ENCODE data around the gene MACROD2. TPM values are rescaled to one million over a fixed set of nuclear protein-coding genes. Genes with fewer than 3 reads are reported as not detected.

Gene MACROD2
- polyA plus RNA-seq, 4 donors, result 1.00 to 4.8 (median 1.4) TPM

- H3K9me3 ChIP-seq (ENCODE audit: control insufficient read depth in 2 of 2, insufficient read depth in 1 of 2, low read depth in 1 of 2, low read length in 1 of 2), result peaks cover 0 to 6% of the 10 kb centered on the region in 2 donors
- no peak for DNase-seq
- H3K36me3 ChIP-seq (ENCODE audit: control insufficient read depth in 3 of 3, insufficient read depth in 2 of 3, low read depth in 1 of 3, low read length in 3 of 3), result no peaks in the 10 kb centered on the region
- no peaks in the 10 kb centered on the region for H3K4me1 ChIP-seq (ENCODE audit: control insufficient read depth in 3 of 3, insufficient read depth in 2 of 3, low read depth in 1 of 3, low read length in 2 of 3)
- no peak for FAIRE-seq
- 11 to 28% (median 24%) methylated on average over 3 of the region's 3 CpGs for WGBS, 3 donors
- H3K4me3 ChIP-seq (ENCODE audit: low read depth in 1 of 3, low read length in 3 of 3), result no peak overlapping the region
- no peak overlapping the region for H3K27ac ChIP-seq (ENCODE audit: low read depth in 1 of 3, low read length in 2 of 3)
- no peaks in the 10 kb centered on the region for H3K27me3 ChIP-seq (ENCODE audit: control insufficient read depth in 3 of 3, insufficient read depth in 3 of 3, low read length in 3 of 3)
These were observed 932.8 kb downstream of the MACROD2 start for GRCh38 chr20:14928083-14928482.

- peaks cover 0 to 6% of the 10 kb centered on the region in 2 donors for H3K9me3 ChIP-seq (ENCODE audit: control insufficient read depth in 2 of 2, insufficient read depth in 1 of 2, low read depth in 1 of 2, low read length in 1 of 2)
- FAIRE-seq (no peak), DNase-seq (no peak)
- H3K27me3 ChIP-seq (ENCODE audit: control insufficient read depth in 3 of 3, insufficient read depth in 3 of 3, low read length in 3 of 3), result no peaks in the 10 kb centered on the region
- H3K4me3 ChIP-seq (ENCODE audit: low read depth in 1 of 3, low read length in 3 of 3), result no peak overlapping the region
- H3K27ac ChIP-seq (ENCODE audit: low read depth in 1 of 3, low read length in 2 of 3), result no peak overlapping the region
- WGBS, 3 donors, result 94 to 97% (median 96%) methylated on average over 8 of the region's 8 CpGs
- H3K4me1 ChIP-seq (ENCODE audit: control insufficient read depth in 3 of 3, insufficient read depth in 2 of 3, low read depth in 1 of 3, low read length in 2 of 3), result no peaks in the 10 kb centered on the region
- no peaks in the 10 kb centered on the region for H3K36me3 ChIP-seq (ENCODE audit: control insufficient read depth in 3 of 3, insufficient read depth in 2 of 3, low read depth in 1 of 3, low read length in 3 of 3)
These were observed 934.1 kb downstream of the MACROD2 start for GRCh38 chr20:14929388-14929787.

- FAIRE-seq (no peak), DNase-seq (no peak)
- no peaks in the 10 kb centered on the region for H3K36me3 ChIP-seq (ENCODE audit: control insufficient read depth in 3 of 3, insufficient read depth in 2 of 3, low read depth in 1 of 3, low read length in 3 of 3)
- peaks cover 0 to 5% of the 10 kb centered on the region in 2 donors for H3K9me3 ChIP-seq (ENCODE audit: control insufficient read depth in 2 of 2, insufficient read depth in 1 of 2, low read depth in 1 of 2, low read length in 1 of 2)
- no peaks in the 10 kb centered on the region for H3K4me1 ChIP-seq (ENCODE audit: control insufficient read depth in 3 of 3, insufficient read depth in 2 of 3, low read depth in 1 of 3, low read length in 2 of 3)
- H3K27me3 ChIP-seq (ENCODE audit: control insufficient read depth in 3 of 3, insufficient read depth in 3 of 3, low read length in 3 of 3), result no peaks in the 10 kb centered on the region
- H3K4me3 ChIP-seq (ENCODE audit: low read depth in 1 of 3, low read length in 3 of 3), result no peak overlapping the region
- WGBS, 3 donors, result 92 to 99% (median 93%) methylated on average over 4 of the region's 4 CpGs
- H3K27ac ChIP-seq (ENCODE audit: low read depth in 1 of 3, low read length in 2 of 3), result no peak overlapping the region
These were observed 936.7 kb downstream of the MACROD2 start for GRCh38 chr20:14932040-14932439.

GRCh38 chr20:14935285-14935684 is 940.0 kb downstream of the MACROD2 start:
- Histone ChIP-seq H3K9me3 (ENCODE audit: control insufficient read depth in 2 of 2, insufficient read depth in 1 of 2, low read depth in 1 of 2, low read length in 1 of 2) (peaks cover 1 to 6% of the 10 kb centered on the region in 2 donors), H3K36me3 (ENCODE audit: control insufficient read depth in 3 of 3, insufficient read depth in 2 of 3, low read depth in 1 of 3, low read length in 3 of 3) (no peaks in the 10 kb centered on the region), H3K27me3 (ENCODE audit: control insufficient read depth in 3 of 3, insufficient read depth in 3 of 3, low read length in 3 of 3) (no peaks in the 10 kb centered on the region), H3K27ac (ENCODE audit: low read depth in 1 of 3, low read length in 2 of 3) (no peak overlapping the region), H3K4me3 (ENCODE audit: low read depth in 1 of 3, low read length in 3 of 3) (no peak overlapping the region), H3K4me1 (ENCODE audit: control insufficient read depth in 3 of 3, insufficient read depth in 2 of 3, low read depth in 1 of 3, low read length in 2 of 3) (no peaks in the 10 kb centered on the region)
- DNase-seq, result no peak
- 57 to 81% (median 64%) methylated on average over 1 of the region's 1 CpG for WGBS, 3 donors
- no peak for FAIRE-seq

- Histone ChIP-seq H3K27ac (ENCODE audit: low read depth in 1 of 3, low read length in 2 of 3) (no peak overlapping the region), H3K4me3 (ENCODE audit: low read depth in 1 of 3, low read length in 3 of 3) (no peak overlapping the region), H3K36me3 (ENCODE audit: control insufficient read depth in 3 of 3, insufficient read depth in 2 of 3, low read depth in 1 of 3, low read length in 3 of 3) (no peaks in the 10 kb centered on the region), H3K4me1 (ENCODE audit: control insufficient read depth in 3 of 3, insufficient read depth in 2 of 3, low read depth in 1 of 3, low read length in 2 of 3) (no peaks in the 10 kb centered on the region), H3K9me3 (ENCODE audit: control insufficient read depth in 2 of 2, insufficient read depth in 1 of 2, low read depth in 1 of 2, low read length in 1 of 2) (peaks cover 1 to 6% of the 10 kb centered on the region in 2 donors), H3K27me3 (ENCODE audit: control insufficient read depth in 3 of 3, insufficient read depth in 3 of 3, low read length in 3 of 3) (no peaks in the 10 kb centered on the region)
- 86 to 93% (median 87%) methylated on average over 3 of the region's 3 CpGs for WGBS, 3 donors
- DNase-seq (no peak), FAIRE-seq (no peak)
These were observed 941.7 kb downstream of the MACROD2 start for GRCh38 chr20:14937021-14937420.

GRCh38 chr20:14937846-14938245 is 942.5 kb downstream of the MACROD2 start:
- H3K9me3 ChIP-seq (ENCODE audit: control insufficient read depth in 2 of 2, insufficient read depth in 1 of 2, low read depth in 1 of 2, low read length in 1 of 2), result peaks cover 1 to 6% of the 10 kb centered on the region in 2 donors
- H3K36me3 ChIP-seq (ENCODE audit: control insufficient read depth in 3 of 3, insufficient read depth in 2 of 3, low read depth in 1 of 3, low read length in 3 of 3), result no peaks in the 10 kb centered on the region
- WGBS, 3 donors, result 78 to 86% (median 84%) methylated on average over 2 of the region's 2 CpGs
- H3K27me3 ChIP-seq (ENCODE audit: control insufficient read depth in 3 of 3, insufficient read depth in 3 of 3, low read length in 3 of 3), result no peaks in the 10 kb centered on the region
- H3K27ac ChIP-seq (ENCODE audit: low read depth in 1 of 3, low read length in 2 of 3), result no peak overlapping the region
- DNase-seq (no peak), FAIRE-seq (no peak)
- no peaks in the 10 kb centered on the region for H3K4me1 ChIP-seq (ENCODE audit: control insufficient read depth in 3 of 3, insufficient read depth in 2 of 3, low read depth in 1 of 3, low read length in 2 of 3)
- no peak overlapping the region for H3K4me3 ChIP-seq (ENCODE audit: low read depth in 1 of 3, low read length in 3 of 3)

- WGBS, 3 donors, result 72 to 100% (median 84%) methylated on average over 1 of the region's 1 CpG
- Histone ChIP-seq H3K4me3 (ENCODE audit: low read depth in 1 of 3, low read length in 3 of 3) (no peak overlapping the region), H3K27me3 (ENCODE audit: control insufficient read depth in 3 of 3, insufficient read depth in 3 of 3, low read length in 3 of 3) (no peaks in the 10 kb centered on the region), H3K9me3 (ENCODE audit: control insufficient read depth in 2 of 2, insufficient read depth in 1 of 2, low read depth in 1 of 2, low read length in 1 of 2) (no peaks in the 10 kb centered on the region), H3K4me1 (ENCODE audit: control insufficient read depth in 3 of 3, insufficient read depth in 2 of 3, low read depth in 1 of 3, low read length in 2 of 3) (no peaks in the 10 kb centered on the region), H3K36me3 (ENCODE audit: control insufficient read depth in 3 of 3, insufficient read depth in 2 of 3, low read depth in 1 of 3, low read length in 3 of 3) (no peaks in the 10 kb centered on the region), H3K27ac (ENCODE audit: low read depth in 1 of 3, low read length in 2 of 3) (no peak overlapping the region)
- DNase-seq (no peak), FAIRE-seq (no peak)
These were observed 952.2 kb downstream of the MACROD2 start for GRCh38 chr20:14947536-14947935.

GRCh38 chr20:14947946-14948345 is 952.6 kb downstream of the MACROD2 start:
- H3K4me3 ChIP-seq (ENCODE audit: low read depth in 1 of 3, low read length in 3 of 3), result no peak overlapping the region
- H3K36me3 ChIP-seq (ENCODE audit: control insufficient read depth in 3 of 3, insufficient read depth in 2 of 3, low read depth in 1 of 3, low read length in 3 of 3), result no peaks in the 10 kb centered on the region
- H3K27me3 ChIP-seq (ENCODE audit: control insufficient read depth in 3 of 3, insufficient read depth in 3 of 3, low read length in 3 of 3), result no peaks in the 10 kb centered on the region
- FAIRE-seq, result no peak
- DNase-seq, result no peak
- no peaks in the 10 kb centered on the region for H3K9me3 ChIP-seq (ENCODE audit: control insufficient read depth in 2 of 2, insufficient read depth in 1 of 2, low read depth in 1 of 2, low read length in 1 of 2)
- 68 to 85% (median 76%) methylated on average over 1 of the region's 1 CpG for WGBS, 3 donors
- no peaks in the 10 kb centered on the region for H3K4me1 ChIP-seq (ENCODE audit: control insufficient read depth in 3 of 3, insufficient read depth in 2 of 3, low read depth in 1 of 3, low read length in 2 of 3)
- H3K27ac ChIP-seq (ENCODE audit: low read depth in 1 of 3, low read length in 2 of 3), result no peak overlapping the region

- Histone ChIP-seq H3K4me1 (ENCODE audit: control insufficient read depth in 3 of 3, insufficient read depth in 2 of 3, low read depth in 1 of 3, low read length in 2 of 3) (no peaks in the 10 kb centered on the region), H3K9me3 (ENCODE audit: control insufficient read depth in 2 of 2, insufficient read depth in 1 of 2, low read depth in 1 of 2, low read length in 1 of 2) (no peaks in the 10 kb centered on the region), H3K27ac (ENCODE audit: low read depth in 1 of 3, low read length in 2 of 3) (no peak overlapping the region), H3K36me3 (ENCODE audit: control insufficient read depth in 3 of 3, insufficient read depth in 2 of 3, low read depth in 1 of 3, low read length in 3 of 3) (no peaks in the 10 kb centered on the region), H3K4me3 (ENCODE audit: low read depth in 1 of 3, low read length in 3 of 3) (no peak overlapping the region), H3K27me3 (ENCODE audit: control insufficient read depth in 3 of 3, insufficient read depth in 3 of 3, low read length in 3 of 3) (no peaks in the 10 kb centered on the region)
- FAIRE-seq (no peak), DNase-seq (peak in 1 of 2 donors; percentile 11)
- 67 to 75% (median 70%) methylated on average over 3 of the region's 3 CpGs for WGBS, 3 donors
These were observed 953.1 kb downstream of the MACROD2 start for GRCh38 chr20:14948416-14948815.
